GM23248 (cell line): ENCODE results near the gene LAMA2. TPM values are rescaled to one million over a fixed set of nuclear protein-coding genes. Genes with fewer than 3 reads are reported as not detected.

Experiments
- DNase-seq: peaks from one replicate; pipeline ENCODE4 v3.0.0-alpha.2; 2015
- H2AFZ ChIP-seq: fragments of 200-600 bp; sonication (generic); 2 replicates; pipeline ENCODE4 v1.6.1; 2016; ENCODE audit warnings: antibody characterized with exemption
- H3F3A ChIP-seq: fragments of 200-600 bp; sonication (generic); 2 replicates; pipeline ENCODE4 v1.6.1; 2016; ENCODE audit warnings: mild to moderate bottlenecking, antibody characterized with exemption, mixed run types; ENCODE audit not compliant: insufficient read depth
- H3K27ac ChIP-seq: fragments of 200-600 bp; sonication (generic); 2 replicates; pipeline ENCODE4 v1.5.1; 2016; ENCODE audit warnings: mild to moderate bottlenecking
- H3K27me3 ChIP-seq: fragments of 200-600 bp; sonication (generic); replicated peaks from 2 replicates; pipeline ENCODE4 v1.6.1; 2016; ENCODE audit warnings: mild to moderate bottlenecking; ENCODE audit not compliant: insufficient read depth
- H3K36me3 ChIP-seq: fragments of 200-600 bp; sonication (generic); 2 replicates; pipeline ENCODE4 v1.6.1; 2016; ENCODE audit warnings: low read depth, mild to moderate bottlenecking
- H3K4me1 ChIP-seq: fragments of 200-600 bp; sonication (generic); 2 replicates; pipeline ENCODE4 v1.6.1; 2016; ENCODE audit warnings: mild to moderate bottlenecking; ENCODE audit not compliant: insufficient read depth
- H3K4me2 ChIP-seq: fragments of 200-600 bp; sonication (generic); one replicate; pipeline ENCODE4 v1.6.1; 2016; ENCODE audit warnings: mild to moderate bottlenecking; ENCODE audit not compliant: unreplicated experiment
- H3K4me3 ChIP-seq: fragments of 200-600 bp; sonication (generic); 2 replicates; pipeline ENCODE4 v1.5.1; 2016; ENCODE audit warnings: mild to moderate bottlenecking
- H3K79me2 ChIP-seq: fragments of 200-600 bp; sonication (generic); 2 replicates; pipeline ENCODE4 v1.6.1; 2016; ENCODE audit warnings: mild to moderate bottlenecking; ENCODE audit not compliant: insufficient read depth
- H3K9ac ChIP-seq: fragments of 200-600 bp; sonication (generic); 2 replicates; pipeline ENCODE4 v1.6.1; 2016; ENCODE audit warnings: mild to moderate bottlenecking
- H3K9me2 ChIP-seq: fragments of 200-600 bp; sonication (generic); 2 replicates; pipeline ENCODE4 v1.6.1; 2016; ENCODE audit warnings: mixed run types, mild to moderate bottlenecking, moderate library complexity; ENCODE audit not compliant: insufficient read depth
- H3K9me3 ChIP-seq: fragments of 200-600 bp; sonication (generic); one replicate; pipeline ENCODE4 v1.6.1; 2017; ENCODE audit warnings: low read depth
- H4K20me1 ChIP-seq: fragments of 200-600 bp; sonication (generic); 2 replicates; pipeline ENCODE4 v1.6.0; 2016; ENCODE audit not compliant: insufficient read depth
- EZH2 ChIP-seq: fragments of 200-600 bp; sonication (generic); IDR thresholded peaks from 2 replicates; pipeline ENCODE4 v1.6.1; 2018; ENCODE audit warnings: antibody characterized with exemption, mild to moderate bottlenecking; ENCODE audit not compliant: insufficient read depth, poor library complexity, severe bottlenecking
- EZH2phosphoT487 ChIP-seq: fragments of 200-600 bp; sonication (generic); IDR thresholded peaks from 2 replicates; pipeline ENCODE4 v1.6.1; 2018; ENCODE audit warnings: antibody characterized with exemption, moderate library complexity, mild to moderate bottlenecking, low read depth; ENCODE audit not compliant: insufficient read depth
- whole genome bisulfite sequencing, 2 experiments: methylation state at CpG; one replicate each; pipeline ENCODE4 v1.1.6; 2015 to 2017; ENCODE audit warnings: low lambda C conversion rate in 2 of 2, low coverage in 1 of 2; ENCODE audit errors: missing lambda C conversion rate in 2 of 2; 5-methylcytosine and 5-hydroxymethylcytosine counted together
- in situ Hi-C: fragments of 300-500 bp; cut with MboI; formaldehyde crosslinking; loops from 2 replicates; pipeline ENCODE4 v1.15.0; 2020
- polyA plus RNA-seq: library from polyadenylated mRNA; unstranded; fragments of >200 nt; fragmentation: Nextera tagmentation; extraction: Ambion mirVana; gene quantifications from 2 replicates; pipeline ENCODE4 v1.2.1, GENCODE V29; 2016
- total RNA-seq: library from RNA; depleted of rRNA; stranded (reverse); fragments of >200 nt; shearing (Covaris generic); gene quantifications from 2 replicates; pipeline ENCODE4 v1.2.3, GENCODE V29; 2014

Gene LAMA2
- total and polyA plus RNA-seq, 2 experiments from 2014 or later: 8.3 to 31.1 TPM

GRCh38 chr6:129089357-129089756, 206.4 kb downstream of the LAMA2 start:
- DNase-seq: no peak
- TF ChIP-seq EZH2 (no peak), EZH2phosphoT487 (no peak)
- Histone ChIP-seq H3K27me3 (no peaks in the 10 kb centered on the region), H3K36me3 (no peaks in the 10 kb centered on the region), H4K20me1 (no peaks in the 10 kb centered on the region), H2AFZ (no peak overlapping the region), H3K4me1 (no peaks in the 10 kb centered on the region), H3K79me2 (no peaks in the 10 kb centered on the region), H3K9ac (no peak overlapping the region), H3F3A (no peaks in the 10 kb centered on the region), H3K9me3 (no peaks in the 10 kb centered on the region), H3K27ac (no peak overlapping the region), H3K9me2 (no peaks in the 10 kb centered on the region), H3K4me3 (no peak overlapping the region), H3K4me2 (no peak overlapping the region)
- WGBS, 2 experiments: 93 to 100% methylated on average over 1 of the region's 1 CpG
- in situ Hi-C loops: no loop called here

GRCh38 chr6:129094147-129094546, 211.2 kb downstream of the LAMA2 start:
- Histone ChIP-seq H3K9me3 (no peaks in the 10 kb centered on the region), H3K36me3 (no peaks in the 10 kb centered on the region), H3K9ac (no peak overlapping the region), H3F3A (no peaks in the 10 kb centered on the region), H4K20me1 (no peaks in the 10 kb centered on the region), H3K79me2 (no peaks in the 10 kb centered on the region), H3K4me2 (no peak overlapping the region), H3K9me2 (no peaks in the 10 kb centered on the region), H3K4me3 (no peak overlapping the region), H2AFZ (no peak overlapping the region), H3K27me3 (no peaks in the 10 kb centered on the region), H3K27ac (no peak overlapping the region), H3K4me1 (no peaks in the 10 kb centered on the region)
- in situ Hi-C loops: no loop called here
- no peak for DNase-seq
- TF ChIP-seq EZH2: no peak
- TF ChIP-seq EZH2phosphoT487: no peak
- WGBS, 2 experiments: 33% methylated on average over 3 of the region's 3 CpGs

DNA sequence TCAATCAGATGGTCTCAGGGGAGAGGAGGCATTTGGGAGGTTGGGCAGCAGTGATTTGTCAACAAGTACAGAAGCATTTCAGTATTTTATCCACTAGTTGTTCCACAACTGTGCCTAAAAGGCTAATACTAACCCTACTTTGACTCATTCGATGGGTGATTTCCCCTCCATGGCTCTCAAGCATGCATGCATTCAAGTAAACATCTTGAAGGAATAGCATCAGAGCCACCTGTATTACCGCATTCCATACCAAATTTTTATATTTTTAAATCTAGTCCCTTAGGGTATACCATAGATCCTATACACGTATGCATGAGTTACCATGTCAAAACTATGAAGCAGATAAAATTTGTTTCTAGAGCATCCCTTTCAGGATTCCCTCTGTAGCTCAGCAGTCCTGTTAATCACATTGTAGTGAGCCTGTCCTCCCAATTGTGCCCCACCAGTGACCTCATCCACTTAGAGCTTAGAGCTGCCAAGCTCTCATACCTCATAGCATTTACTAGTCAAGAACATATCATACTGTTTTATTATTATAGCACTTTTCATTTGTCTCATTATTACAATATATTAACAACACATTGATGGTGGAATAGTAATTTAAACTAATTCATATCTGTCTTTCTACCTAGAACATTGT, 213.8 kb downstream of the LAMA2 start:
- H3K9me3 ChIP-seq: no peaks in the 10 kb centered on the region
- no peak overlapping the region for H2AFZ ChIP-seq
- H3K9ac ChIP-seq: no peak overlapping the region
- in situ Hi-C loops: no loop called here
- H3K27ac ChIP-seq: no peak overlapping the region
- no peaks in the 10 kb centered on the region for H3F3A ChIP-seq
- no peaks in the 10 kb centered on the region for H3K27me3 ChIP-seq
- no peaks in the 10 kb centered on the region for H3K36me3 ChIP-seq
- no peak overlapping the region for H3K4me3 ChIP-seq
- no peaks in the 10 kb centered on the region for H3K9me2 ChIP-seq
- H3K4me1 ChIP-seq: no peaks in the 10 kb centered on the region
- H3K4me2 ChIP-seq: no peak overlapping the region
- DNase-seq: no peak
- no peaks in the 10 kb centered on the region for H4K20me1 ChIP-seq
- TF ChIP-seq EZH2 (no peak), EZH2phosphoT487 (no peak)
- 87 to 94% methylated on average over 3 of the region's 3 CpGs for WGBS, 2 experiments
- no peaks in the 10 kb centered on the region for H3K79me2 ChIP-seq

DNA sequence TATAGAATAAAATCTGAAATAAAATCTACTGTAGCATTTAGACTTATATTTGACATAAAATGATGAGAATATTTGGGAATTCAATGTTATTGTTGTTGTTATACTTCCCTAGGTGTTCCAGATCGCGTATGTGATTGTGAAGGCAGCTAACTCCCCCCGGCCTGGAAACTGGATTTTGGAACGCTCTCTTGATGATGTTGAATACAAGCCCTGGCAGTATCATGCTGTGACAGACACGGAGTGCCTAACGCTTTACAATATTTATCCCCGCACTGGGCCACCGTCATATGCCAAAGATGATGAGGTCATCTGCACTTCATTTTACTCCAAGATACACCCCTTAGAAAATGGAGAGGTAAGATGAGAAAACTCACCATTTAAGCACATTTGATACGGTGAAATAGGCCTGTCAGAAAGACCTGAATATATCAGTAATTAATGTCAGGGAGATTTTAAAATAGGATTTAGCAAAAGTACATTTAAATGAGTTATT, 215.2 kb downstream of the LAMA2 start:
- H3K9me2 ChIP-seq: no peaks in the 10 kb centered on the region
- no peak overlapping the region for H3K4me2 ChIP-seq
- H3K4me1 ChIP-seq: no peaks in the 10 kb centered on the region
- no peaks in the 10 kb centered on the region for H4K20me1 ChIP-seq
- H3F3A ChIP-seq: 0 out of 2 replicates have a peak, but pooled peaks cover 1% of the 10 kb centered on the region
- 85 to 89% methylated on average over 9 of the region's 9 CpGs for WGBS, 2 experiments
- H3K9ac ChIP-seq: no peak overlapping the region
- no peaks in the 10 kb centered on the region for H3K79me2 ChIP-seq
- no peaks in the 10 kb centered on the region for H3K36me3 ChIP-seq
- H2AFZ ChIP-seq: no peak overlapping the region
- H3K4me3 ChIP-seq: no peak overlapping the region
- in situ Hi-C loops: no loop called here
- H3K27me3 ChIP-seq: no peaks in the 10 kb centered on the region
- TF ChIP-seq EZH2 (no peak), EZH2phosphoT487 (no peak)
- H3K27ac ChIP-seq: no peak overlapping the region
- no peaks in the 10 kb centered on the region for H3K9me3 ChIP-seq
- no peak for DNase-seq
